HL-60 (cell line): ENCODE results near the gene CLEC2B.

Source experiments
- DNase-seq, 2 experiments: peaks; one replicate each; pipeline ENCODE4 v3.0.0-alpha.2; 2010 to 2020; ENCODE audit warnings: low read depth in 1 of 2, low spot score in 1 of 2
- H3K27ac ChIP-seq: fragments of 250-450 bp; sonication (Bioruptor Pico); replicated peaks from 2 replicates; pipeline ENCODE4 v1.5.1; 2020; ENCODE audit warnings: mild to moderate bottlenecking, moderate library complexity
- H3K27me3 ChIP-seq: fragments of 250-450 bp; sonication (Bioruptor Pico); 2 replicates; pipeline ENCODE4 v1.5.1; 2021; ENCODE audit warnings: mild to moderate bottlenecking, moderate library complexity; ENCODE audit not compliant: insufficient read depth, poor library complexity, severe bottlenecking
- H3K4me3 ChIP-seq: replicated peaks from 2 replicates; pipeline ENCODE4 v1.5.1; 2011; ENCODE audit warnings: mild to moderate bottlenecking, control low read depth, low read length; ENCODE audit not compliant: insufficient read depth
- CTCF ChIP-seq: IDR thresholded peaks from one replicate; pipeline ENCODE4 v1.5.1; 2011; ENCODE audit warnings: low read length, control low read depth, inconsistent platforms; ENCODE audit not compliant: insufficient read depth
- GABPA ChIP-seq: IDR thresholded peaks from 2 replicates; pipeline ENCODE4 v1.6.1; 2012; ENCODE audit warnings: low read depth
- POLR2AphosphoS5 ChIP-seq: IDR thresholded peaks from 2 replicates; pipeline ENCODE4 v1.6.1; 2012; ENCODE audit warnings: low read depth
- REST ChIP-seq: IDR thresholded peaks from 2 replicates; pipeline ENCODE4 v1.6.1; 2012; ENCODE audit warnings: low read depth; ENCODE audit not compliant: insufficient replicate concordance
- SPI1 ChIP-seq: IDR thresholded peaks from 2 replicates; pipeline ENCODE4 v1.6.1; 2012; ENCODE audit warnings: low read depth, mild to moderate bottlenecking, borderline replicate concordance

The CLEC2B gene

GRCh38 chr12:9843407-9843806 lies 25.7 kb downstream of the CLEC2B start:
- no peak for DNase-seq
- Histone ChIP-seq H3K4me3 (no peak overlapping the region), H3K27ac (no peak overlapping the region), H3K27me3 (no peaks in the 10 kb centered on the region)
- TF ChIP-seq POLR2AphosphoS5 (no peak), REST (no peak), SPI1 (no peak), GABPA (no peak), CTCF (no peak)

GRCh38 chr12:9831720-9832119 lies 37.4 kb downstream of the CLEC2B start:
- DNase-seq: no peak
- TF ChIP-seq CTCF (no peak), REST (no peak), POLR2AphosphoS5 (no peak), SPI1 (no peak), GABPA (no peak)

GRCh38 chr12:9829982-9830381 lies 39.2 kb downstream of the CLEC2B start:
- Histone ChIP-seq H3K27ac (no peak overlapping the region), H3K4me3 (no peak overlapping the region), H3K27me3 (no peaks in the 10 kb centered on the region)
- TF ChIP-seq CTCF (no peak), REST (no peak), SPI1 (no peak), POLR2AphosphoS5 (no peak), GABPA (no peak)
- DNase-seq: no peak

More at GRCh38 chr12:9831720-9832119, 37.4 kb downstream of the CLEC2B start:
- H3K4me3 ChIP-seq: no peak overlapping the region
- no peak overlapping the region for H3K27ac ChIP-seq
- H3K27me3 ChIP-seq: no peaks in the 10 kb centered on the region
